GM23338 (cell line): Measurements from ENCODE around the gene GPR151. TPM values are rescaled to one million over a fixed set of nuclear protein-coding genes. Genes with fewer than 3 reads are reported as not detected.

Experiments used
- ATAC-seq: fragments of 200-7000 bp; cut with Tn5 transposase; 3 replicates; pipeline ENCODE4 v1.9.1; 2020
- DNase-seq: peaks from one replicate; pipeline ENCODE4 v3.0.0-alpha.2; 2015; ENCODE audit warnings: low spot score
- H2AFZ ChIP-seq: fragments of 200-600 bp; sonication (generic); 2 replicates; pipeline ENCODE4 v1.8.0; 2016; ENCODE audit warnings: antibody characterized with exemption, mild to moderate bottlenecking, moderate library complexity
- H3F3A ChIP-seq: fragments of 200-600 bp; sonication (generic); replicated peaks from 2 replicates; pipeline ENCODE4 v1.8.0; 2017; ENCODE audit warnings: antibody characterized with exemption, mixed run types, low read depth
- H3K27ac ChIP-seq: fragments of 200-600 bp; sonication (generic); 2 replicates; pipeline ENCODE4 v1.6.1; 2016; ENCODE audit warnings: low read depth
- H3K27me3 ChIP-seq: fragments of 200-600 bp; sonication (generic); 2 replicates; pipeline ENCODE4 v1.8.0; 2016; ENCODE audit warnings: mild to moderate bottlenecking, mixed run types, moderate library complexity; ENCODE audit not compliant: insufficient read depth
- H3K36me3 ChIP-seq: fragments of 200-600 bp; sonication (generic); 2 replicates; pipeline ENCODE4 v1.8.0; 2016; ENCODE audit warnings: mild to moderate bottlenecking; ENCODE audit not compliant: insufficient read depth
- H3K4me1 ChIP-seq: fragments of 200-600 bp; sonication (generic); 2 replicates; pipeline ENCODE4 v1.8.0; 2016; ENCODE audit warnings: mild to moderate bottlenecking, moderate library complexity; ENCODE audit not compliant: insufficient read depth
- H3K4me2 ChIP-seq: fragments of 200-600 bp; sonication (generic); 2 replicates; pipeline ENCODE4 v1.7.1; 2017; ENCODE audit warnings: mixed run types
- H3K4me3 ChIP-seq: fragments of 200-600 bp; sonication (generic); 2 replicates; pipeline ENCODE4 v1.6.1; 2016; ENCODE audit warnings: mixed run types
- H3K79me2 ChIP-seq: fragments of 200-600 bp; sonication (generic); replicated peaks from 2 replicates; pipeline ENCODE4 v1.8.0; 2017; ENCODE audit warnings: mild to moderate bottlenecking; ENCODE audit not compliant: insufficient read depth
- H3K9me2 ChIP-seq: fragments of 200-600 bp; sonication (generic); 2 replicates; pipeline ENCODE4 v1.8.0; 2017; ENCODE audit not compliant: insufficient read depth
- H4K20me1 ChIP-seq: fragments of 200-600 bp; sonication (generic); replicated peaks from 2 replicates; pipeline ENCODE4 v1.8.0; 2017; ENCODE audit warnings: mild to moderate bottlenecking; ENCODE audit not compliant: insufficient read depth
- H3K27ac Mint-ChIP-seq: 2 replicates; pipeline ENCODE4 v1.8.0; 2020; ENCODE audit warnings: inconsistent platforms, mild to moderate bottlenecking, moderate library complexity, mixed read lengths
- H3K27me3 Mint-ChIP-seq: 3 replicates; pipeline ENCODE4 v1.8.0; 2022; ENCODE audit warnings: low read depth, mild to moderate bottlenecking, moderate library complexity, mixed read lengths, inconsistent platforms; ENCODE audit not compliant: insufficient read depth, poor library complexity
- H3K36me3 Mint-ChIP-seq: 3 replicates; pipeline ENCODE4 v1.8.0; 2021; ENCODE audit warnings: low read depth, mild to moderate bottlenecking, inconsistent platforms, moderate library complexity, mixed read lengths
- H3K4me1 Mint-ChIP-seq: 3 replicates; pipeline ENCODE4 v1.8.0; 2020; ENCODE audit warnings: mild to moderate bottlenecking, inconsistent platforms, mixed read lengths
- H3K4me3 Mint-ChIP-seq: 3 replicates; pipeline ENCODE4 v1.8.0; 2021; ENCODE audit warnings: moderate library complexity, mild to moderate bottlenecking, inconsistent platforms, mixed read lengths
- H3K9me3 Mint-ChIP-seq: 3 replicates; pipeline ENCODE4 v1.8.0; 2020; ENCODE audit warnings: moderate library complexity, mild to moderate bottlenecking, inconsistent platforms, mixed read lengths
- CREB1 ChIP-seq: fragments of 250-450 bp; sonication (Bioruptor Pico); IDR thresholded peaks from 2 replicates; pipeline ENCODE4 v1.5.0; 2020; ENCODE audit warnings: low read depth, mild to moderate bottlenecking, moderate library complexity
- ETS1 ChIP-seq: IDR thresholded peaks from 2 replicates; pipeline ENCODE4 v1.6.1; 2016; ENCODE audit warnings: antibody characterized with exemption
- EZH2 ChIP-seq: fragments of 200-600 bp; sonication (generic); IDR thresholded peaks from one replicate; pipeline ENCODE4 v1.8.0; 2017; ENCODE audit warnings: antibody characterized with exemption, mild to moderate bottlenecking, low read depth; ENCODE audit not compliant: unreplicated experiment
- EZH2phosphoT487 ChIP-seq: fragments of 200-600 bp; sonication (generic); IDR thresholded peaks from one replicate; pipeline ENCODE4 v1.8.1; 2018; ENCODE audit warnings: antibody characterized with exemption; ENCODE audit not compliant: unreplicated experiment
- JUNB ChIP-seq: IDR thresholded peaks from one replicate; pipeline ENCODE4 v1.6.1; 2016; ENCODE audit warnings: antibody characterized with exemption; ENCODE audit not compliant: unreplicated experiment
- NANOG ChIP-seq: IDR thresholded peaks from 2 replicates; pipeline ENCODE4 v1.6.1; 2016; ENCODE audit warnings: antibody characterized with exemption, borderline replicate concordance
- POLR2AphosphoS5 ChIP-seq: IDR thresholded peaks from 2 replicates; pipeline ENCODE4 v1.6.1; 2016; ENCODE audit warnings: antibody characterized with exemption, low read depth
- REST ChIP-seq: IDR thresholded peaks from one replicate; pipeline ENCODE4 v1.6.1; 2018; ENCODE audit warnings: antibody characterized with exemption; ENCODE audit not compliant: unreplicated experiment
- STAT1 ChIP-seq: IDR thresholded peaks from one replicate; pipeline ENCODE4 v1.6.1; 2016; ENCODE audit warnings: antibody characterized with exemption; ENCODE audit not compliant: unreplicated experiment
- ZNF114 ChIP-seq: fragments of 250-450 bp; sonication (Bioruptor Pico); IDR thresholded peaks from 2 replicates; pipeline ENCODE4 v1.5.0; 2020; ENCODE audit warnings: mild to moderate bottlenecking, moderate library complexity
- ZNF331 ChIP-seq: fragments of 250-450 bp; sonication (Bioruptor Pico); IDR thresholded peaks from 2 replicates; pipeline ENCODE4 v1.5.0; 2020; ENCODE audit warnings: low read depth, mild to moderate bottlenecking, moderate library complexity
- ZNF462 ChIP-seq: fragments of 250-450 bp; sonication (Bioruptor Pico); IDR thresholded peaks from 2 replicates; pipeline ENCODE4 v1.5.0; 2020; ENCODE audit warnings: mild to moderate bottlenecking, moderate library complexity
- polyA plus RNA-seq: library from polyadenylated mRNA; unstranded; fragments of >200 nt; fragmentation: Nextera tagmentation; extraction: Ambion mirVana; gene quantifications from 2 replicates; pipeline ENCODE4 v1.2.1, GENCODE V29; 2016
- total RNA-seq: library from RNA; depleted of rRNA; stranded (reverse); fragments of >200 nt; shearing (Covaris generic); gene quantifications from 2 replicates; pipeline ENCODE4 v1.2.3, GENCODE V29; 2014
- TF ChIP-seq, protein P1 (sequence below), 2 experiments: fragments of 200-600 bp in 1 of 2; sonication (generic) in 1 of 2; conservative IDR thresholded peaks; 2 replicates each; pipeline versions ENCODE4 v1.5.1 to v1.6.1; 2016 to 2017; ENCODE audit warnings: antibody characterized with exemption in 2 of 2, low read depth in 2 of 2, mild to moderate bottlenecking in 2 of 2, moderate library complexity in 1 of 2

Gene GPR151
- total and polyA plus RNA-seq, 2 experiments from 2014 or later = not detected

DNA sequence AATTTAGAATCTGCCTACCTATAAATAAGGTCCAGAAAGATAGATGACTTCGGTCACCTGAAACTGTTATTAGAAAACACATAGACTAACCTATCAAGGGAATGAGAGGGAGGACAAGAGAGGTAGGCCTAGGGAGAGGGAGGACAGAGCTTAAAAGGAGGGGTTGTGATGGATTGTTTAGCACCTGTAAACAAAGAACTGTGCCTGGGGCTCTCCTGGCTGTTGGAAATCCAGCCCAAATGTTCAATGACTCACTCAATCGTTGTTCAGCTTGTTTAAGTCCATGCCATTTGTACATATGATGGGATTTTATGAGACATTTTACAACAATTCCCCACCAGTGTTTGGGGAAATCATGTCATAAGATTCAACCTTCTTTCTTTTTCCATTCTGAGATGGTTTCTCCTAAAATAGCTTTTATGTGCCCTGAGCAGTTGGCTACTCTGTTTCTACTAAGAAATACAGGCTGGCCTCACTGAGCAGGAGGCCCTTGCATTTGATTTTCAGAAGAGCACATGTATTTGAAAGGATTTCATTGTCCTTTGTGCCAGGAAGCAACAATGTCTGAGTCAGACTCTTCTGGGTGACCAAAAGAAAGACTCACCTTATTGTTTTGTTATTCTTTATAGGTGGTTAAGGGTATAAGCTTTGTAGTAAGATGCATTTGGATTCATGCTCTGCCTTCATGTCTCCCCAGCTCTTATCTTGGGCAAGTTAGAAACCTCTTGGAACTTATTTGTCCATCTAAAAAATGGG, 48.2 kb upstream of the GPR151 start:
- H3K36me3 Mint-ChIP-seq = no peaks in the 10 kb centered on the region
- H3K27me3 ChIP-seq = no peaks in the 10 kb centered on the region
- no peak overlapping the region for H3K4me3 Mint-ChIP-seq
- H3K27me3 Mint-ChIP-seq = peaks cover 2% of the 10 kb centered on the region
- H3K4me2 ChIP-seq = no peak overlapping the region
- TF ChIP-seq ZNF462 (CRISPR knock-in tag) (no peak), ZNF114 (CRISPR knock-in tag) (no peak), EZH2phosphoT487 (no peak), POLR2AphosphoS5 (no peak), JUNB (no peak), STAT1 (no peak), NANOG (no peak), ETS1 (no peak), EZH2 (no peak), REST (no peak), ZNF331 (CRISPR knock-in tag) (no peak), CREB1 (no peak)
- TF ChIP-seq, protein P1, sequence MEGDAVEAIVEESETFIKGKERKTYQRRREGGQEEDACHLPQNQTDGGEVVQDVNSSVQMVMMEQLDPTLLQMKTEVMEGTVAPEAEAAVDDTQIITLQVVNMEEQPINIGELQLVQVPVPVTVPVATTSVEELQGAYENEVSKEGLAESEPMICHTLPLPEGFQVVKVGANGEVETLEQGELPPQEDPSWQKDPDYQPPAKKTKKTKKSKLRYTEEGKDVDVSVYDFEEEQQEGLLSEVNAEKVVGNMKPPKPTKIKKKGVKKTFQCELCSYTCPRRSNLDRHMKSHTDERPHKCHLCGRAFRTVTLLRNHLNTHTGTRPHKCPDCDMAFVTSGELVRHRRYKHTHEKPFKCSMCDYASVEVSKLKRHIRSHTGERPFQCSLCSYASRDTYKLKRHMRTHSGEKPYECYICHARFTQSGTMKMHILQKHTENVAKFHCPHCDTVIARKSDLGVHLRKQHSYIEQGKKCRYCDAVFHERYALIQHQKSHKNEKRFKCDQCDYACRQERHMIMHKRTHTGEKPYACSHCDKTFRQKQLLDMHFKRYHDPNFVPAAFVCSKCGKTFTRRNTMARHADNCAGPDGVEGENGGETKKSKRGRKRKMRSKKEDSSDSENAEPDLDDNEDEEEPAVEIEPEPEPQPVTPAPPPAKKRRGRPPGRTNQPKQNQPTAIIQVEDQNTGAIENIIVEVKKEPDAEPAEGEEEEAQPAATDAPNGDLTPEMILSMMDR (conservative IDR thresholded peaks at IDR 0.05; ENCODE audit: low read depth in 2 of 2) = no peak
- H3K4me3 ChIP-seq = no peak overlapping the region
- H3K9me3 Mint-ChIP-seq = 0 out of 3 replicates have a peak, but pooled peaks cover under 1% of the 10 kb centered on the region
- DNase-seq = no peak
- H3K4me1 ChIP-seq = peaks cover 12% of the 10 kb centered on the region
- H3F3A ChIP-seq = no peaks in the 10 kb centered on the region
- no peak for ATAC-seq
- H3K79me2 ChIP-seq = no peaks in the 10 kb centered on the region
- H4K20me1 ChIP-seq = no peaks in the 10 kb centered on the region
- H3K9me2 ChIP-seq = peaks cover 3% of the 10 kb centered on the region; the same call in 1 of the 2 replicates
- H3K36me3 ChIP-seq = no peaks in the 10 kb centered on the region
- H2AFZ ChIP-seq = peak overlapping the region; percentile 1; the same call in 1 of the 2 replicates
- peaks cover 16% of the 10 kb centered on the region for H3K4me1 Mint-ChIP-seq
- no peak overlapping the region for H3K27ac Mint-ChIP-seq
- H3K27ac ChIP-seq = no peak overlapping the region
